ENCODE data around the gene OVCA2.

DNA sequence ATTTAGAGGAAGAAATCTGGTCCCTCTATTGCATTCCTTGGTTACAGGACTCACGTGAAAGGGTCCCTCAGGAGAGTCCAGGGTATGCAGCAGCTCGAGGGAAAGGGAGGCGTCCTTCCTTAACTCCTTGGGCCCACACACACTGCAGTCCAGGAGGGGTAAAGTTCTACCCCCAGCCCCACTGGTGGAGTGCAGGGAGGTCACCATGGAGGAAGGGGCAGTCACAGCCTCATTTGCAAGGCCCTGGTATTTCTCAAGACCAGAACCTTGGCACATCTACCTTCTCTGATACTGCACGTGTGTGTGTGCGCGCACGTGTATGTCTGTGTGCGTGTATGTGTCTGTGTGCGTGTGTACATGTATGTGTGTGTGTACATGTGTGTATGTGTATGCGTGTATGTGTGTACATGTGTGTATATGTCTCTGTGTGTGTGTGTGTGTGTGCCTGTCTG, 24.2 kb downstream of the OVCA2 start:
- no peak for TF ChIP-seq EP300 (IDR thresholded peaks at IDR 0.05)
- no peak for TF ChIP-seq CTCF (IDR thresholded peaks at IDR 0.05)

All from gastroesophageal sphincter (tissue), 3 donors.